HepG2 (cell line): Measurements from ENCODE around the gene VAV2. TPM values are rescaled to one million over a fixed set of nuclear protein-coding genes. Genes with fewer than 3 reads are reported as not detected.
A peak's percentile ranks its signal among the peaks of the same experiment; 100 is the strongest.

ENCODE experiments used
- ARID2 ChIP-seq: sonication (generic); formaldehyde crosslinking; IDR thresholded peaks from 2 replicates; pipeline ENCODE4 v1.8.1; 2022; ENCODE audit warnings: mild to moderate bottlenecking, missing genetic modification reagents, borderline replicate concordance
- CAMTA2 ChIP-seq: sonication (generic); formaldehyde crosslinking; IDR thresholded peaks from 2 replicates; pipeline ENCODE4 v1.4.0; 2020; ENCODE audit warnings: mild to moderate bottlenecking, missing genetic modification reagents, borderline replicate concordance
- EP300 ChIP-seq, 3 experiments: sonication (generic) in 1 of 3; formaldehyde crosslinking in 1 of 3; IDR thresholded peaks; 2 replicates each; pipeline versions ENCODE4 v1.5.1 to v1.6.1; 2011 to 2020; ENCODE audit warnings: low read depth in 2 of 3, low read length in 2 of 3, borderline replicate concordance in 1 of 3, improper control_type of control experiment in 1 of 3, mild to moderate bottlenecking in 1 of 3, missing genetic modification reagents in 1 of 3, moderate library complexity in 1 of 3
- ETV5 ChIP-seq: IDR thresholded peaks from 2 replicates; pipeline ENCODE4 v1.6.1; 2018; ENCODE audit warnings: missing biosample characterization, missing genetic modification reagents, inconsistent platforms, borderline replicate concordance
- GABPA ChIP-seq, 2 experiments: IDR thresholded peaks; 2 replicates each; pipeline ENCODE4 v1.6.1; 2011 to 2016; ENCODE audit warnings: low read depth in 2 of 2, low read length in 1 of 2, missing biosample characterization in 1 of 2, missing genetic modification characterization in 1 of 2
- GZF1 ChIP-seq: sonication (generic); formaldehyde crosslinking; IDR thresholded peaks from 2 replicates; pipeline ENCODE4 v1.5.1; 2020; ENCODE audit warnings: mild to moderate bottlenecking, missing genetic modification reagents
- HNRNPH1 ChIP-seq: fragments of 200-400 bp; formaldehyde crosslinking; optimal IDR thresholded peaks from 2 replicates; pipeline ENCODE3; 2017; ENCODE audit warnings: mild to moderate bottlenecking, low read depth, low read length
- MBD4 ChIP-seq: IDR thresholded peaks from 2 replicates; pipeline ENCODE4 v1.6.1; 2012; ENCODE audit warnings: low read length, inconsistent platforms, borderline replicate concordance
- MEIS1 ChIP-seq: sonication (generic); formaldehyde crosslinking; IDR thresholded peaks from 2 replicates; pipeline ENCODE4 v1.9.0; 2021; ENCODE audit warnings: mild to moderate bottlenecking, missing genetic modification reagents, moderate library complexity, borderline replicate concordance
- PAF1 ChIP-seq: IDR thresholded peaks from 2 replicates; pipeline ENCODE4 v1.6.1; 2016; ENCODE audit warnings: missing genetic modification reagents, missing compliant biosample characterization
- POLR2G ChIP-seq: fragments of 200-400 bp; formaldehyde crosslinking; IDR thresholded peaks from 2 replicates; pipeline ENCODE4 v1.6.1; 2018; ENCODE audit warnings: mild to moderate bottlenecking, low read depth, low read length, moderate library complexity
- XBP1 ChIP-seq: sonication (generic); formaldehyde crosslinking; IDR thresholded peaks from 2 replicates; pipeline ENCODE4 v1.5.0; 2020; ENCODE audit warnings: missing genetic modification reagents
- ZC3H13 ChIP-seq: sonication (generic); formaldehyde crosslinking; IDR thresholded peaks from 2 replicates; pipeline ENCODE4 v1.8.1; 2023; ENCODE audit warnings: mild to moderate bottlenecking, missing genetic modification reagents, moderate library complexity
- ZKSCAN8 ChIP-seq: IDR thresholded peaks from 2 replicates; pipeline ENCODE4 v1.6.1; 2016; ENCODE audit warnings: borderline replicate concordance, missing genetic modification reagents, missing compliant biosample characterization
- ZNF143 ChIP-seq: sonication (generic); formaldehyde crosslinking; IDR thresholded peaks from 2 replicates; pipeline ENCODE4 v1.4.0; 2020; ENCODE audit warnings: missing genetic modification reagents
- ZNF776 ChIP-seq: sonication (generic); formaldehyde crosslinking; IDR thresholded peaks from 2 replicates; pipeline ENCODE4 v1.4.0; 2020; ENCODE audit warnings: mild to moderate bottlenecking, missing genetic modification reagents
- polyA plus RNA-seq, 8 experiments: library from polyadenylated mRNA; depleted of rRNA in 3 of 8; stranded (reverse) in 7 of 8; unstranded in 1 of 8; fragments of >200 nt; fragmentation: Illumina TruSeq in 4 of 8; extraction: Trizol in 4 of 8; gene quantifications; 2 replicates each; pipeline versions ENCODE4 v1.2.1 to v1.2.3, GENCODE V29; 2011 to 2016; ENCODE audit warnings: low read depth in 4 of 8, missing spikeins in 1 of 8, mixed read lengths in 1 of 8; ENCODE audit not compliant: insufficient read depth in 1 of 8
- total RNA-seq, 5 experiments: library from RNA; depleted of rRNA; stranded (reverse); fragments of >200 nt; fragmentation: Illumina TruSeq; extraction: Trizol; gene quantifications; 2 replicates each; pipeline ENCODE4 v1.2.3, GENCODE V29; 2016; ENCODE audit warnings: low read depth in 1 of 5
- TF ChIP-seq, protein P1 (sequence below): sonication (generic); formaldehyde crosslinking; IDR thresholded peaks from 2 replicates; pipeline ENCODE4 v1.4.0; 2020; ENCODE audit warnings: mild to moderate bottlenecking, missing genetic modification reagents
- TF ChIP-seq, protein P2 (sequence below): sonication (generic); formaldehyde crosslinking; IDR thresholded peaks from 2 replicates; pipeline ENCODE4 v1.5.1; 2020; ENCODE audit warnings: mild to moderate bottlenecking, missing genetic modification reagents
- TF ChIP-seq, protein P3 (sequence below): sonication (generic); formaldehyde crosslinking; IDR thresholded peaks from 2 replicates; pipeline ENCODE4 v1.4.0; 2020; ENCODE audit warnings: missing genetic modification reagents, borderline replicate concordance
- TF ChIP-seq, protein P4 (sequence below): sonication (generic); formaldehyde crosslinking; IDR thresholded peaks from 2 replicates; pipeline ENCODE4 v1.5.0; 2020; ENCODE audit warnings: mild to moderate bottlenecking, missing genetic modification reagents

The VAV2 gene
- total and polyA plus RNA-seq, 2 of the 13 experiments (the other 11 are each of a cell fraction or from before 2014, with no cell fraction given), result 22.5 to 22.9 TPM

DNA sequence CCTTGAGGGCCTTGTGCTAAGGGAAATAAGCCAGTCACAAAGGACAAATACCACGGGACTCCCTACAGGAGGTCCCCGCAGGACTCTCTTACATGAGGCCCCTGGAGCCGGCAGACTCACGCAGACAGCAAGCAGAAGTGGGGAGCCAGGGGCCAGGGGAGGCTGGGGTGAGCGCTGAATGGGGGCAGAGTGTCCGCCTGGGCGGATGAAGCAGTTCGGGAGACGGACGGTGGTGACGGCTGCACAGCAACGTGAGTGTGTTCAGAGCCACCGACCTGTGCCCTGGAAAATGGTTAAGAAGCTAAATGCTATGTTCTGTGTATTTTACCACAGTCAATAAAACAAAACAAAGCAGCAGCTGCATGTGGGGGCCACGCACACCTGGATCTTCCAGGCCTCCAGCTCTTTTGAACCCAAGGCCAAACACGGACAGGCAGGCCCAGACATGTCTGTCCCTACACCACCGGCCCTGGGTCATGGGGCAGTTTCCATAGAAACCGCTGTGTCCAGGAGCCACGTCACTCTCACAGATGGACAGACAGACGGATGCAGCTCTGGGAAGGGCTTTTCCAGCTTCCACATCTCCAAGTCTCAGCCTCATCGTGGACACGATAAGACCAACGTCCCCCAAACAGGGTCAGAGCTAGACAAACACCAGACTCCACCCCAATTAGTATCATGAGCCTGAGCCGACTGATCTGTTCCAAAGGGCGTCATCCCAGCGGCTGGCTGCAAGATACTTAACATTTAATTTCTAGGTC is 103.9 kb downstream of the VAV2 start (continued):
- TF ChIP-seq ETV5 (CRISPR knock-in tag) (no peak; the same call in 1 of the 2 replicates), ZKSCAN8 (CRISPR knock-in tag) (peak; percentile 60; the same call in 1 of the 2 replicates), ZNF143 (CRISPR knock-in tag) (no peak), CAMTA2 (CRISPR knock-in tag) (no peak), MBD4 (no peak), GZF1 (CRISPR knock-in tag) (no peak), HNRNPH1 (no peak), ARID2 (CRISPR knock-in tag) (no peak), PAF1 (no peak), ZNF776 (CRISPR knock-in tag) (no peak), GABPA (IDR thresholded peaks at IDR 0.05; ENCODE audit: low read depth, low read length) (no peak), GABPA (CRISPR knock-in tag; IDR thresholded peaks at IDR 0.05; ENCODE audit: low read depth) (no peak), ZC3H13 (CRISPR knock-in tag) (no peak), XBP1 (no peak; the same call in 1 of the 2 replicates), EP300 (IDR thresholded peaks at IDR 0.05; ENCODE audit: low read depth in 2 of 2, low read length in 2 of 2) (peak in 1 of 2 experiments; percentile 66; a peak in 2 of 4 replicates), EP300 (CRISPR knock-in tag; IDR thresholded peaks at IDR 0.05; ENCODE audit: borderline replicate concordance) (peak; percentile 39; the same call in 1 of the 2 replicates), POLR2G (peak; percentile 68), MEIS1 (CRISPR knock-in tag) (peak; percentile 51; the same call in 1 of the 2 replicates)
- TF ChIP-seq, protein P1, sequence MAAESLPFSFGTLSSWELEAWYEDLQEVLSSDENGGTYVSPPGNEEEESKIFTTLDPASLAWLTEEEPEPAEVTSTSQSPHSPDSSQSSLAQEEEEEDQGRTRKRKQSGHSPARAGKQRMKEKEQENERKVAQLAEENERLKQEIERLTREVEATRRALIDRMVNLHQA (CRISPR knock-in tag), result no peak
- TF ChIP-seq, protein P2, sequence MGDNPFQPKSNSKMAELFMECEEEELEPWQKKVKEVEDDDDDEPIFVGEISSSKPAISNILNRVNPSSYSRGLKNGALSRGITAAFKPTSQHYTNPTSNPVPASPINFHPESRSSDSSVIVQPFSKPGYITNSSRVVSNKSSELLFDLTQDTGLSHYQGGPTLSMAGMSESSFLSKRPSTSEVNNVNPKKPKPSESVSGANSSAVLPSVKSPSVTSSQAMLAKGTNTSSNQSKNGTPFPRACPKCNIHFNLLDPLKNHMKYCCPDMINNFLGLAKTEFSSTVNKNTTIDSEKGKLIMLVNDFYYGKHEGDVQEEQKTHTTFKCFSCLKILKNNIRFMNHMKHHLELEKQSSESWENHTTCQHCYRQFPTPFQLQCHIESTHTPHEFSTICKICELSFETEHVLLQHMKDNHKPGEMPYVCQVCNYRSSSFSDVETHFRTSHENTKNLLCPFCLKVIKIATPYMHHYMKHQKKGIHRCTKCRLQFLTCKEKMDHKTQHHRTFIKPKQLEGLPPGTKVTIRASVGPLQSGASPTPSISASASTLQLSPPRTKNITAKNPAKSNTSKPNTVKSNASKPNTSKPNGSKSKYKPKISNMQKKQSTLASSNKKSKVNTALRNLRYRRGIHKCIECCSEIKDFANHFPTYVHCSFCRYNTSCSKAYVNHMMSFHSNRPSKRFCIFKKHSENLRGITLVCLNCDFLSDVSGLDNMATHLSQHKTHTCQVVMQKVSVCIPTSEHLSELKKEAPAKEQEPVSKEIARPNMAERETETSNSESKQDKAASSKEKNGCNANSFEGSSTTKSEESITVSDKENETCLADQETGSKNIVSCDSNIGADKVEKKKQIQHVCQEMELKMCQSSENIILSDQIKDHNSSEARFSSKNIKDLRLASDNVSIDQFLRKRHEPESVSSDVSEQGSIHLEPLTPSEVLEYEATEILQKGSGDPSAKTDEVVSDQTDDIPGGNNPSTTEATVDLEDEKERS (CRISPR knock-in tag), result no peak
- TF ChIP-seq, protein P3, sequence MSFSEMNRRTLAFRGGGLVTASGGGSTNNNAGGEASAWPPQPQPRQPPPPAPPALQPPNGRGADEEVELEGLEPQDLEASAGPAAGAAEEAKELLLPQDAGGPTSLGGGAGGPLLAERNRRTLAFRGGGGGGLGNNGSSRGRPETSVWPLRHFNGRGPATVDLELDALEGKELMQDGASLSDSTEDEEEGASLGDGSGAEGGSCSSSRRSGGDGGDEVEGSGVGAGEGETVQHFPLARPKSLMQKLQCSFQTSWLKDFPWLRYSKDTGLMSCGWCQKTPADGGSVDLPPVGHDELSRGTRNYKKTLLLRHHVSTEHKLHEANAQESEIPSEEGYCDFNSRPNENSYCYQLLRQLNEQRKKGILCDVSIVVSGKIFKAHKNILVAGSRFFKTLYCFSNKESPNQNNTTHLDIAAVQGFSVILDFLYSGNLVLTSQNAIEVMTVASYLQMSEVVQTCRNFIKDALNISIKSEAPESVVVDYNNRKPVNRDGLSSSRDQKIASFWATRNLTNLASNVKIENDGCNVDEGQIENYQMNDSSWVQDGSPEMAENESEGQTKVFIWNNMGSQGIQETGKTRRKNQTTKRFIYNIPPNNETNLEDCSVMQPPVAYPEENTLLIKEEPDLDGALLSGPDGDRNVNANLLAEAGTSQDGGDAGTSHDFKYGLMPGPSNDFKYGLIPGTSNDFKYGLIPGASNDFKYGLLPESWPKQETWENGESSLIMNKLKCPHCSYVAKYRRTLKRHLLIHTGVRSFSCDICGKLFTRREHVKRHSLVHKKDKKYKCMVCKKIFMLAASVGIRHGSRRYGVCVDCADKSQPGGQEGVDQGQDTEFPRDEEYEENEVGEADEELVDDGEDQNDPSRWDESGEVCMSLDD, result peak; percentile 81; the same call in 1 of the 2 replicates
- TF ChIP-seq, protein P4, sequence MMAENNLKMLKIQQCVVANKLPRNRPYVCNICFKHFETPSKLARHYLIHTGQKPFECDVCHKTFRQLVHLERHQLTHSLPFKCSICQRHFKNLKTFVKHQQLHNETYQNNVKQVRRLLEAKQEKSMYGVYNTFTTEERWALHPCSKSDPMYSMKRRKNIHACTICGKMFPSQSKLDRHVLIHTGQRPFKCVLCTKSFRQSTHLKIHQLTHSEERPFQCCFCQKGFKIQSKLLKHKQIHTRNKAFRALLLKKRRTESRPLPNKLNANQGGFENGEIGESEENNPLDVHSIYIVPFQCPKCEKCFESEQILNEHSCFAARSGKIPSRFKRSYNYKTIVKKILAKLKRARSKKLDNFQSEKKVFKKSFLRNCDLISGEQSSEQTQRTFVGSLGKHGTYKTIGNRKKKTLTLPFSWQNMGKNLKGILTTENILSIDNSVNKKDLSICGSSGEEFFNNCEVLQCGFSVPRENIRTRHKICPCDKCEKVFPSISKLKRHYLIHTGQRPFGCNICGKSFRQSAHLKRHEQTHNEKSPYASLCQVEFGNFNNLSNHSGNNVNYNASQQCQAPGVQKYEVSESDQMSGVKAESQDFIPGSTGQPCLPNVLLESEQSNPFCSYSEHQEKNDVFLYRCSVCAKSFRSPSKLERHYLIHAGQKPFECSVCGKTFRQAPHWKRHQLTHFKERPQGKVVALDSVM, result 0 out of 2 replicates have a peak, but pooled peaks have one; percentile 17
